Activated effector memory CD4-positive, alpha-beta T cell treated with Interleukin-2 at 50 U/mL for 16 hours (primary cell): ENCODE data around the gene CROT.

ENCODE experiments used
- DNase-seq: peaks from one replicate; pipeline ENCODE4 v3.0.0-alpha.2; 2020

CROT gene

GRCh38 chr7:87344446-87344845 is 1.0 kb upstream of the CROT start:
- no peak for DNase-seq

GRCh38 chr7:87345962-87346371 is 503 bp downstream of the CROT start:
- no peak for DNase-seq

GRCh38 chr7:87347207-87347606 is 1.7 kb downstream of the CROT start:
- DNase-seq = no peak

- no peak for DNase-seq
These were observed 2.2 kb downstream of the CROT start for GRCh38 chr7:87347664-87348063.

- DNase-seq = no peak
These were observed 9.3 kb downstream of the CROT start for GRCh38 chr7:87354749-87355148.

- no peak for DNase-seq
These were observed 11.0 kb downstream of the CROT start for GRCh38 chr7:87356448-87356847.

GRCh38 chr7:87359366-87359765 is 13.9 kb downstream of the CROT start:
- DNase-seq = no peak

GRCh38 chr7:87361320-87361719 is 15.9 kb downstream of the CROT start:
- DNase-seq = no peak

GRCh38 chr7:87363342-87363741 is 17.9 kb downstream of the CROT start:
- DNase-seq = no peak

- DNase-seq = no peak
These were observed 18.8 kb downstream of the CROT start for GRCh38 chr7:87364246-87364645.

- DNase-seq = peak; percentile 20
These were observed 23.8 kb downstream of the CROT start for GRCh38 chr7:87369216-87369615.

GRCh38 chr7:87370660-87371180 is 25.3 kb downstream of the CROT start:
- DNase-seq = no peak

GRCh38 chr7:87375662-87376435 is 30.4 kb downstream of the CROT start:
- DNase-seq = no peak

GRCh38 chr7:87380905-87381304 is 35.4 kb downstream of the CROT start:
- DNase-seq = no peak

GRCh38 chr7:87391020-87391701 is 45.7 kb downstream of the CROT start:
- DNase-seq = no peak

GRCh38 chr7:87395442-87396020 is 50.1 kb downstream of the CROT start:
- no peak for DNase-seq

- no peak for DNase-seq
These were observed 53.0 kb downstream of the CROT start for GRCh38 chr7:87398446-87398845.

GRCh38 chr7:87404674-87405073 is 59.2 kb downstream of the CROT start:
- DNase-seq = no peak

GRCh38 chr7:87411186-87411585 is 65.7 kb downstream of the CROT start:
- DNase-seq = no peak

GRCh38 chr7:87413029-87413428 is 67.6 kb downstream of the CROT start:
- no peak for DNase-seq

GRCh38 chr7:87413951-87414793 is 68.7 kb downstream of the CROT start:
- DNase-seq = no peak

- no peak for DNase-seq
These were observed 69.3 kb downstream of the CROT start for GRCh38 chr7:87414794-87415188.
